ENCODE data around the gene MLF1.

Gene MLF1

DNA sequence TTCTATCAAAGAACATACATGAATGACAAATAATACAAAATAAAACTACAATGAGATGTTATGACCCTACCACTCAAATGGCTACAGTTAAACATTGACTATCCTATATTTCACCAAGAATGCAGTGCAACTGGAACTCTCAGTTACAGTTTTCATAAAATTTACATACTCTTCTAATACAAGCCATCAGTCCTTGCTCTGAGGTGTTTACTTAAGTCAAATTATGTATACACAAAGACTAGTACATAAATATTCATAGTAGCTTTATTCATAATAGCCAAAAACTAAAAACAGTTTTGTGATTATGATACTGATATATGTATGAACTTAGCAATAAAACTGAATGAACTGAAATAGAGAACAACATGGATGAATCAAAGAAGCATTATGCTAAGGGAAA is 19.2 kb downstream of the MLF1 start:
- no peak for DNase-seq

DNA sequence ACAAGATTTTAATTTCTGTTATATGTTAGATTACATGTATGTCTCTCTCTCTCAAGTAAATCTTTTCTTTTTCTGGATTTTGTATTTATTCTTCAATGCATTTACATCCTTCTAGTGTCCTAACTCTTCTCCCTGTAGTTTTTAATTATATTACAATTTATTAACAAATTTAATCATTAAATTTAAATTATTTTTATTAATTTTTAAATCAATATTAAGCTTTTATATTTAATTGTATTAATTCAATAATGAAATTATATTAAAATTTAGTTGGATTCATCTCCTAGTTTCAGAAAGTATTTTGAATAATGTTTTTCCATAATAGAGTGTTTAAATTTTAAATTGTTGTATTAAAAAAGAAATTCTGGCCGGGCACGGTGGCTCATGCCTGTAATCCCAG is 29.8 kb downstream of the MLF1 start:
- no peak for DNase-seq

DNA sequence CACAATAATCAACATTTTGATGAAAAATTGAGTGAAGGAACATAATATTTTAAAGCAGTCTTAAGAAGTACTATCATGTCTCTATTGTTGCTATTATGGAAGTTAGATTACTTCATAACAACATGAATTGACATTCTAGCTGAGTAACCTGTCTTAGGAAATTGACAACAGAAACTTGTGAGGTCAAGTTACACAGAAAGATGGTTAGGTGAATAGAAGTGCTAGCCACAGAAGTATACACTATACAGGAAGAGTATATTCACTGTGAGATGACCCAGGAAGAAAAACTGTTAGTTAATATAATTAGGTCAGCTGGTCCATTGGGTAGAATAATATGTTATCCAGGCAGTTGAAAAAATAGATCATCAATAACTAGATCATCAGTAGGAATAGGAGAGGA is 31.2 kb downstream of the MLF1 start:
- no peak for DNase-seq

DNA sequence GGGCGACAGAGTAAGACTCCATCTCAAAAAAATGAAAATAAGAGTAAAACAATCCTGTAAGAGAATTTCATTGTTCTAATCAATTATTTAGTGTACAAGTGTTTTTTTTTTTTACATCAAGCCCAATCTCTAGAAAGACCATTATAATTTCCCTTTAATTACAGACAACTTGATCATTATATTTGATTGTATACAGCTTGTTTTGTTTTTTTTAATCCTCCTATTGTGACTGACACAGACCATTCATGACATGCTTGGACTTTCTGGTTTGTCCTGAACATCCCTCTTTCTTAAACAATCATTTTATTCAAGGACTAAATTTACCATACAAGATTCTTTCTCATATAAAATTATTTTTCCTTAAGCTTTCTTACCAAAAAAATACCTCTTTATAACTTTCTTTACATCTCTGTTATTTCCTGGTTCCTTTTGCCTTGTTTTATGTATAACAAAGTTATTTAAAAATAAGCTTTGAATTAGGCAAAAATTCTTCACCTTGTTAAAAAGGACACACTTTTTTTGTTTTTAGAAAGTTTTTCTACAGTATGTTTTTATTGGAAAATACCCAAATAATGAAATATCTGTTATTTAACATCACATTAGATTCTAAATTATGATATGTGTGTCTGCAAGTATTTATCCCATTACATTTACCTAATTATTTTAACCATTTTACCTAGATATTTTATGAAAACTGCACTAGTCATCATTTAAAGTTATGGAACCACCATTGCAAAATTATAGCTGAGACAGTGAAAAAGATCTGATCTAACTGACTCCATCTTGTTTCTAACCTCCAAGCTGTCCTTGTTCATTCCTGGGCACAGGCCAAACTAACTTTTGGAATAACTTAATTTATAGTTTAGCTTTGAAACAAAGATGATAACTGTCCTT is 47.2 kb downstream of the MLF1 start:
- DNase-seq, result no peak

DNA sequence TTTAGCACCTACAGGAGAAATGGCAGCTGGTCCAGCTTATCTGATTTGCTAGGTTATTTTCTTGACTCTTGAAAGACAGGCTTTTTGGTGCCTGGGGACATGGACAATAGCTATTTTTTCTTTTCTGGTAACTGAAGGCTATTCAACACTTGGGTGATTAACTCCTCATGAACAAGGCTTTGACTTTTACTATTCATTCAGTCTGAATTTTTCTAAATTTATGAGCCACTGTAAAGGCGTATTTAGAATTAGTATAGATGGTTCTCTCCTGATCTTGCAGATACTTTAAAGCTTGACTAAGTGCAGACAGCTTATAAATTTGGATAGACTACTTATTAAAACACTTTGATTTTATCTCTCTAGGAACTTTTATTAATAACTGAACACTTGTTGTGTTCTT is 54.9 kb downstream of the MLF1 start:
- no peak for DNase-seq

DNA sequence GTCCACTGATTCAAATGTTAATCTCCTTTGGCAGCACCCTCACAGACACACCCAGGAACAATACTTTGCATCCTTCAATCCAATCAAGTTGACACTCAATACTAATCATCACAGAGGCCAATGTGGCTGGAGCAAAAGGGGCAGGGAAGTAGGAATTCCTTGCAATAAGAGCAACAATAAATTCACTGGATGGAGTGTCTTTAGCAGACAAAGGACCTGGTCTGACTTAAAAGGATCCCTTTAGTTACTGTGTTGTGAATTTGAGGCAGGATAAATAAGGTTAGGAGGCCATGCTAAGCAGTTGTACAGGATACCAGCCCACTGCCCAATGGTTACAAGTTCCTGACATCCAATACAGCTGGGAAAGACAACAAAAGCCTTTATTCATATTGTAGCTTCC is 61.0 kb downstream of the MLF1 start:
- no peak for DNase-seq

DNA sequence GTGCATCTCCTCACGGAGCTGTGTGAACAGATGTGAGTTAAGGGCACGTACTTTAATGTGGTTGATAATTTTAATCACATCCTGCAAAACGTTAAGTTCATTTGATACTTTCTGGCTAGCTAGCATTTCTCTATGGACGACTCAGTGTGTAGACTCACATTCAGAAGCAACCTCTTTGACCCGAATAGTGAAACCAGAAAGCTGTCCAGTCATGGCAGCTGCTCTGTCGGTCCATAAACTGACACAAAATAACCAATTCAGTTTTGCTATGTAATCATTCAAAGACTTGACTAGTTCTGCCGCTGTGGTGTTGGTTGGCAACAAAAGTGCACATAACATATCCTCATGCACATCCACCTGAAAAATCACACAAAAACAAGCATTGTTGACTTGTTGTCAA is 69.7 kb downstream of the MLF1 start:
- no peak for DNase-seq

DNA sequence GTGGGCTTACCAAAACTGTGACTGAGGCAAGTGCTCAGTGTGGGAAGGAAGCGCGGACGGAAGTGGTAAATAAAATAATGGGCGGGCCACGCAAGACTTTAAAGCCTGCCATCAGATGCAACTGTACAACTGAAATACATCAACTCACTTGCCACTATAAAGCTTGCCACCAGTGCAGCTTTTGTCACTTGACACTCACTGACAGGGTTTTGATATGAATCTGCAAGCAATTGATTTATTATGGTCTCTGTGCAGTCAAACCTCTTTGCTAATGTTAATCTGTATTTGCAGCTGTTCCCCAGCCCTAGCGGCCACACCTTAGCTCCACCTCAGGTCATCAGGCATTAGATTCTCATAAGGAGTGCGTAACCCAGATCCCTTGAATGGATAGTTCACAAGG is 71.0 kb downstream of the MLF1 start:
- no peak for DNase-seq

DNA sequence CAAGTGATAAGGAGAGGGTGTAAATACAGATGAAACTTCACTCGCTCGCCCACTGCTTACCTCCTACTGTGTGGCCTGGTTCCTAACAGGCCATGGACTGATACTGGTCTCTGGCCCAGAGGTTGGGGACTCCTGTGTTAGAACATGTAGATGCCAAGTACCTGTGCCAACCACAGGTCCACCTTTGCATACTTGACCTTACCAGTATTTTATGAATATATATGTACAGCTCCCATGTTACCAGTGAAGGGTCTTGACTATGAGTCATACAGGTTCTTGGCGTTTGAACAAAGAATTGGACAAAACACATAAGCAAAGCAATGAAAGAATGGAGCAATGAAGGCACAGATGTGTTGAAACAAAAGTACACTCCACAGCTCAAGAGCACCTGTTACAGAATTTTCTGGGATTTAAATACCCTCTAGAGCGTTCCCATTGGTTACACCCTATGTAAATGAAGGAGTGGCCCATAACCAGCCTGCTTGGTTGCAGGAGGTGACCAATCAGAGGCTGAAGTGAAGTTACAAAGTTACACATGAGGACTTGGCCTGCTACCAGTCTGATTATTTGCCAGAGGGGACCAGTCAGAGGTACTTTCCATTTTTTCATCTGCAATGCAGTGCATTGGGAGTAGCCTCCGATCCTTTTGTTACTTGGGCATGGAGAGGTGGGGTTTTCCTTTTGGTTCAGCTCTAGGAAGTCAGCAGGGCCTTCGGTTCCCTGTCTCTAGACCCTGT is 71.6 kb downstream of the MLF1 start:
- DNase-seq, result no peak

DNA sequence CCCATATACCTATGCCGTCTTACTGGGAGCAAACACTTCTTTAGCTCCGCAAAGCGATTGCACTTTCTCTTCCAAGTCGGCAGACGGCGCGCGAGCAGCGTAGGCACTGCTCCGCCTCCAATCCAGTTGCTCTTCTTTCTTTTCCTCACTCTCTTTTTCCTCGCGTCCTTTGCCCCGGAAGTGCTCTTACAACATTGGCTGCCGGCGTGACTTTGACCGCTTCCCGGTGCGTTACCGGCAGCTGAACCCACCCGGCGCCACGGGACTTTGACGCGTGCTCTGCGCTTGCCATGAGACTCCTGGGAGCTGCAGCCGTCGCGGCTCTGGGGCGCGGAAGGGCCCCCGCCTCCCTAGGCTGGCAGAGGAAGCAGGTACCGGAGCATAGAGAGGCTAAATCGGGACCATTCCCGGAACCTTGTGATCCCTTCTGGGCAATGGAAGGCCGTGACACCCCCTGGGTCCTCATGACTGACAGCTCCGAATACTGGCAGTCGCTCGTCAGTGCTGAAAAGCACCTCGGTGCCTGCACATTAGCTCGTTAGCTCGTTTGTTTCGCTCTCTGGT is 73.4 kb downstream of the MLF1 start, which contains the start of gene GFM1:
TSS of gene GFM1 (plus strand) at position 183 of the 564 bp plus-strand sequence. CDS start at position 291, 108 bp downstream.
- DNase-seq, result peak; percentile 70

DNA sequence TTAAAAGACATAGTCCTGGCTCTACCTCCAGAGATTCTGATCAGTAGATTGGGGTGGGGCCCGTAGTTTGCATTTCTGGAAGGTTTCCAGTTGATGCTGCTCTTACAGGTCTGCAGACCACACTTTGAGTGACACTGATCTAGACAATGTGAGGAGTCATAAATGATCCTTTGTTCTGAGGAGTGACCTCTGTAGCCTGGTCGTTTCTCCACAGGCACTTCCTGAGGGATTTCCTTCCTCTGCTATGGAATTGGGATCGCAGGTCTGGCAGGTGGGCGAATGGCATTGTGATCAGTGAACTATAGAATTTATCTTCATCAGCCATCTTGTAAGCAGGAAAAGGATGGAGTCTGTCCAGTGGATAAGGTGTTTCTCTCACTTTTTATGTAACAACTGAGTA is 78.8 kb downstream of the MLF1 start:
- DNase-seq, result no peak

DNA sequence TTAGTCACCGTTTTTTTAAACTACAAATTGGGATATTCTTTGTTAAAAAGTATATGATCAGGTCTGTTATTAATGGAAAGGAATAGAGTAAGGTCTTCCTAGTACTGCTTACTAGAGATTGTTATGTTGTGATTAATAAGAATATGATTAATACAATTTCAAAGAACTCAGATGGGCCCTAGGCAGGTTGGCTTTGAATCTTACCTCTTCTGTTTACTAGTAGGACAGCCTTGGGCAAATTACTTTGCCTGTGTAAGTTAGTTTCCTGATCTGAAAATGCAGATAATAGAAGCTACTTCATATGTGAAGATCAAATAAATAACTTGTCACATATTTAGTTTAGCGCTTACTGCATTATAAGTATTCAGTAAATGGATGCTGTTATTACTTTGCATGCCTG is 80.2 kb downstream of the MLF1 start:
- DNase-seq, result no peak

DNA sequence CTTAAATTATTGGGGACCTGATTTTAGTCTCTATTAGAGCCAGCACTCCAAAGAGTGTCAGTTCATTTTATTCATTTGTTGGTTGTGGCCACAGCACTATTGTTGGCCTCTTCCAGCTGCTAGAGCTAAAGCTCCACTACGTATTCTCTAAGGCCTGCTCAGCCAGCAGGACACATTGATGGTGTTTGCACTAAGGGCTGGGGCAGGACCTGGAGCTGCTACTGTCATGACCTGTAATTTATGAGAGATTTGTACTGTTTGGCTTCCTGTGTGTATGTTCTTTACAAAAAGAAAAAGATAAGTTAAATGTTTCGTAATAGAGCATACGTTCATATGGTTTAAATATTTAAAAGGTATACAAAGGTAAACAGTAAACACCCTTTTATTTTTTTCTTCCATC is 81.5 kb downstream of the MLF1 start:
- no peak for DNase-seq
